ENCODE results near the gene HOXA3.

DNA sequence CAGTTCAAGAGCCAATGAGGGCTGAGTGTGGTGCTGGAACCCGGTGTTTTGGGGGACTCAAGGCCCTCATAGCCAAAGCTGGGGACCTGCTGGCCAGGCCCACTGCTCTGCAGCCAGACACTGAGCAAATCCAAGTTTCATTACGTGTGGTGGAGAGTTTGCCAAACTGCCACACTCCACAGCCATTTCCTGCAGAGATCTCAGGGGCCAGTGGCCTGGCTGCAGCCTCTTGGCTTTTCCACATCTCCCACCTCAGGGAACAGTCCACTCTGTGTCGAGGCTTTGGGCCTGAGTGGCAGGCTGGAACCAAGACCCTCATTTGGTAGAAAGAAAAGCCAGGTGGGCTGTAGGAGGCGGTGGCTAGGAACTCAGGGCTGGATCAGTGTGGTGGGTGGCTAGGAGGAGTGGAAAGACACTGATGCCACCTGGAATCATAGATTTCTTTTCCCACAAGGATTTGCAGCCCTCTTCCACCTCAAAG is 29.5 kb upstream of the HOXA3 start:
- TF ChIP-seq, protein P1, sequence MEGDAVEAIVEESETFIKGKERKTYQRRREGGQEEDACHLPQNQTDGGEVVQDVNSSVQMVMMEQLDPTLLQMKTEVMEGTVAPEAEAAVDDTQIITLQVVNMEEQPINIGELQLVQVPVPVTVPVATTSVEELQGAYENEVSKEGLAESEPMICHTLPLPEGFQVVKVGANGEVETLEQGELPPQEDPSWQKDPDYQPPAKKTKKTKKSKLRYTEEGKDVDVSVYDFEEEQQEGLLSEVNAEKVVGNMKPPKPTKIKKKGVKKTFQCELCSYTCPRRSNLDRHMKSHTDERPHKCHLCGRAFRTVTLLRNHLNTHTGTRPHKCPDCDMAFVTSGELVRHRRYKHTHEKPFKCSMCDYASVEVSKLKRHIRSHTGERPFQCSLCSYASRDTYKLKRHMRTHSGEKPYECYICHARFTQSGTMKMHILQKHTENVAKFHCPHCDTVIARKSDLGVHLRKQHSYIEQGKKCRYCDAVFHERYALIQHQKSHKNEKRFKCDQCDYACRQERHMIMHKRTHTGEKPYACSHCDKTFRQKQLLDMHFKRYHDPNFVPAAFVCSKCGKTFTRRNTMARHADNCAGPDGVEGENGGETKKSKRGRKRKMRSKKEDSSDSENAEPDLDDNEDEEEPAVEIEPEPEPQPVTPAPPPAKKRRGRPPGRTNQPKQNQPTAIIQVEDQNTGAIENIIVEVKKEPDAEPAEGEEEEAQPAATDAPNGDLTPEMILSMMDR (IDR thresholded peaks at IDR 0.05): no peak
- TF ChIP-seq EP300 (IDR thresholded peaks at IDR 0.05): no peak

All from ovary (tissue), 3 donors.